Brain microvascular endothelial cell (primary cell): ENCODE results near the gene ALOX12.

Source experiments
- DNase-seq: peaks from one replicate; pipeline ENCODE4 v3.0.0-alpha.2; 2020
- H3K27ac ChIP-seq: fragments of 250-450 bp; sonication (Bioruptor Pico); 2 replicates; pipeline ENCODE4 v1.5.1; 2020; ENCODE audit warnings: mild to moderate bottlenecking, moderate library complexity
- H3K27me3 ChIP-seq: fragments of 250-450 bp; sonication (Bioruptor Pico); replicated peaks from 2 replicates; pipeline ENCODE4 v1.5.1; 2020; ENCODE audit warnings: mild to moderate bottlenecking
- H3K36me3 ChIP-seq: fragments of 250-450 bp; sonication (Bioruptor Pico); replicated peaks from 2 replicates; pipeline ENCODE4 v1.5.1; 2020; ENCODE audit warnings: mild to moderate bottlenecking
- H3K4me3 ChIP-seq: 2 replicates; pipeline ENCODE4 v1.5.1; 2011; ENCODE audit warnings: low read depth, mild to moderate bottlenecking, control low read depth, low read length, moderate library complexity
- CTCF ChIP-seq: IDR thresholded peaks from 2 replicates; pipeline ENCODE4 v1.5.1; 2011; ENCODE audit warnings: low read depth, mild to moderate bottlenecking, moderate library complexity, low read length, control low read depth, inconsistent platforms; ENCODE audit errors: missing control alignments
- in situ Hi-C: cut with HindIII; loops from 2 replicates; pipeline ENCODE4 v1.10.0; 2017; ENCODE audit warnings: low sequenced_read_pairs, low pct_ligation_motif_present

ALOX12 gene

GRCh38 chr17:7004398-7005253 is 8.8 kb downstream of the ALOX12 start:
- Histone ChIP-seq H3K27ac (no peak overlapping the region), H3K4me3 (no peak overlapping the region), H3K27me3 (no peaks in the 10 kb centered on the region), H3K36me3 (peaks cover 20% of the 10 kb centered on the region)
- TF ChIP-seq CTCF: peak; percentile 70
- peak; percentile 43 for DNase-seq
- in situ Hi-C loops: no loop called here

GRCh38 chr17:7005716-7006115 is 9.9 kb downstream of the ALOX12 start:
- Histone ChIP-seq H3K36me3 (peaks cover 20% of the 10 kb centered on the region), H3K27me3 (no peaks in the 10 kb centered on the region), H3K27ac (no peak overlapping the region), H3K4me3 (no peak overlapping the region)
- TF ChIP-seq CTCF: no peak
- no peak for DNase-seq
- in situ Hi-C loops: no loop called here

- TF ChIP-seq CTCF: no peak
- no peak for DNase-seq
- peaks cover 10% of the 10 kb centered on the region for H3K36me3 ChIP-seq
- no peaks in the 10 kb centered on the region for H3K27me3 ChIP-seq
- in situ Hi-C loops: no loop called here
- no peak overlapping the region for H3K4me3 ChIP-seq
- H3K27ac ChIP-seq: no peak overlapping the region
These were observed 11.3 kb downstream of the ALOX12 start for GRCh38 chr17:7007143-7007542.

- Histone ChIP-seq H3K27ac (no peak overlapping the region), H3K4me3 (no peak overlapping the region), H3K27me3 (no peaks in the 10 kb centered on the region), H3K36me3 (no peaks in the 10 kb centered on the region)
- no peak for DNase-seq
- in situ Hi-C loops: no loop called here
- TF ChIP-seq CTCF: no peak
These were observed 14.7 kb downstream of the ALOX12 start for GRCh38 chr17:7010523-7010922.

- Histone ChIP-seq H3K36me3 (no peaks in the 10 kb centered on the region), H3K27me3 (no peaks in the 10 kb centered on the region), H3K27ac (no peak overlapping the region), H3K4me3 (peak overlapping the region; percentile 96)
- in situ Hi-C loops: no loop called here
- DNase-seq: no peak
- no peak for TF ChIP-seq CTCF
These were observed 15.6 kb downstream of the ALOX12 start for GRCh38 chr17:7011415-7011814.

GRCh38 chr17:7011942-7012254 is 16.0 kb downstream of the ALOX12 start:
- H3K4me3 ChIP-seq: peak overlapping the region; percentile 96

More at GRCh38 chr17:7011942-7012254, 16.0 kb downstream of the ALOX12 start:
- DNase-seq: no peak
- in situ Hi-C loops: no loop called here
- TF ChIP-seq CTCF: no peak
- H3K36me3 ChIP-seq: no peaks in the 10 kb centered on the region
- no peaks in the 10 kb centered on the region for H3K27me3 ChIP-seq
- peak overlapping the region; percentile 100 for H3K27ac ChIP-seq
